ENCODE results near the gene CRLF2.
A peak's percentile ranks its signal among the peaks of the same experiment; 100 is the strongest.

CRLF2 gene

DNA sequence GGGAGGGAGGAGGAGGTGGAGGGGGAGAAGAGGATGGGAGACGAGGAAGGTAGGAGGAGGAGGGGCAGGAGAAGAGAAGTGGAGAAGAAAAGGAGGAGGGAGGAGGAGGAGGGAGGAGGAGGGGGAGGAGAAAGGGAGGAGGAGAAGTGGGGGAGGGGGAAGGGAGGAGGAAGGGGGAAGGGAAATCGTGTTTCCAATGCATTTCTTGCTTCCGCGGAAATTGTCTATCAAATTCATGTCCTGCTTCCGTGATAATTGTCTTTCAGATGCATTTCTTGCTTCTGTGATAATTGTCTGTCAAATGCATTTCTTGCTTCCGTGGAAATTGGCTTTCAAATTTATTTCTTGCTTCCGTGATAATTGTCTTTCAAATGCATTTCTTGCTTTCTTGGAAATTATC lies 43.3 kb downstream of the CRLF2 start:
- DNase-seq (ENCODE audit: low spot score): no peak
- TF ChIP-seq, protein P1, sequence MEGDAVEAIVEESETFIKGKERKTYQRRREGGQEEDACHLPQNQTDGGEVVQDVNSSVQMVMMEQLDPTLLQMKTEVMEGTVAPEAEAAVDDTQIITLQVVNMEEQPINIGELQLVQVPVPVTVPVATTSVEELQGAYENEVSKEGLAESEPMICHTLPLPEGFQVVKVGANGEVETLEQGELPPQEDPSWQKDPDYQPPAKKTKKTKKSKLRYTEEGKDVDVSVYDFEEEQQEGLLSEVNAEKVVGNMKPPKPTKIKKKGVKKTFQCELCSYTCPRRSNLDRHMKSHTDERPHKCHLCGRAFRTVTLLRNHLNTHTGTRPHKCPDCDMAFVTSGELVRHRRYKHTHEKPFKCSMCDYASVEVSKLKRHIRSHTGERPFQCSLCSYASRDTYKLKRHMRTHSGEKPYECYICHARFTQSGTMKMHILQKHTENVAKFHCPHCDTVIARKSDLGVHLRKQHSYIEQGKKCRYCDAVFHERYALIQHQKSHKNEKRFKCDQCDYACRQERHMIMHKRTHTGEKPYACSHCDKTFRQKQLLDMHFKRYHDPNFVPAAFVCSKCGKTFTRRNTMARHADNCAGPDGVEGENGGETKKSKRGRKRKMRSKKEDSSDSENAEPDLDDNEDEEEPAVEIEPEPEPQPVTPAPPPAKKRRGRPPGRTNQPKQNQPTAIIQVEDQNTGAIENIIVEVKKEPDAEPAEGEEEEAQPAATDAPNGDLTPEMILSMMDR (IDR thresholded peaks at IDR 0.05; ENCODE audit: extremely low read depth, missing control alignments): no peak

DNA sequence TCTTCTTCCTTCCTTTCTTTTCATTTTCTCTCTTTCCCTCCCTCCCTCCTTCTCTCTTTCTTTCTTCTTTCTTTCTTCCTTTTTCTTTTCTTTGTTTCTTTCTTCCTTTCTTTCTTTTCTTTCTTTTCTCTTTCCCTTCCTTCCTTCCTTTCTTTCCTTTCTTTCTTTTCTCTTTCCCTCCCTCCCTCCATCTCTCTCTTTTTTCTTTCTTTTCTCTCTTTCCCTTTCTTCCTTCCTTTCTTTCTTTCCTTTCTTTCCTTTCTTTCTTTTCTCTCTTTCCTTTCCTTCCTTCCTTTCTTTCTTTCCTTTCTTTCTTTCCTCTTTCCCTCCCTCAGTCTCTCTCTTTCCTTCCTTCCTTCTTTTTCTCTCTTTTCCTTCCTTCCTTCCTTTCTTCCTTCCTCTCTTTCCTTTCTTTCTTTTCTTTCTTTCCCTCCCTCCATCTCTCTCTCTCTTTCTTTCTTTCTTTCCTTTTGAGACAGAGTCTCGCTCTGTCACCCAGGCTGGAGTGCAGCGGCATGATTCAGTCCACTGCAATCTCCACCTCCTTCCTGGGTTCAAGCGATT lies 44.4 kb downstream of the CRLF2 start:
- DNase-seq (ENCODE audit: low spot score): no peak
- TF ChIP-seq, protein P1 (IDR thresholded peaks at IDR 0.05; ENCODE audit: extremely low read depth, missing control alignments): no peak

DNA sequence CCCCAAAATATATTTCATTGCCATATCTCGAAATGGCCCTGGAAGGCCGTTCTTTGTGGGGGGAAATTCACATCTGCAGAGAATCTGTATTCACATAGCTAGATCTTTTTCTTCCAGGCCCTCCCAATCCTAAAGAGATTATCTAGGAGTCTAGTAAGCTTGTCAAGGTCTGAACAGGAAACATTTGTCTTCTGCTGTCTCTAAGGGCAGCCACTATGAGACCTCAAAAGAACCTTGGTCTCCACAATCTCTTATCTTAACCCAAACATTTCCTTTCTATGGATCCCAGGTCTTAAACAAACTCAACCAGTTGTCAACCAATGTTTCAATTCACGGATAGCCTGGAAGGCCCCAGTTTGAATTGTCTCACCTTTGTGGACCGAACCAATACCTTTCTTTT lies 45.0 kb downstream of the CRLF2 start:
- DNase-seq (ENCODE audit: low spot score): no peak
- TF ChIP-seq, protein P1 (IDR thresholded peaks at IDR 0.05; ENCODE audit: extremely low read depth, missing control alignments): no peak

DNA sequence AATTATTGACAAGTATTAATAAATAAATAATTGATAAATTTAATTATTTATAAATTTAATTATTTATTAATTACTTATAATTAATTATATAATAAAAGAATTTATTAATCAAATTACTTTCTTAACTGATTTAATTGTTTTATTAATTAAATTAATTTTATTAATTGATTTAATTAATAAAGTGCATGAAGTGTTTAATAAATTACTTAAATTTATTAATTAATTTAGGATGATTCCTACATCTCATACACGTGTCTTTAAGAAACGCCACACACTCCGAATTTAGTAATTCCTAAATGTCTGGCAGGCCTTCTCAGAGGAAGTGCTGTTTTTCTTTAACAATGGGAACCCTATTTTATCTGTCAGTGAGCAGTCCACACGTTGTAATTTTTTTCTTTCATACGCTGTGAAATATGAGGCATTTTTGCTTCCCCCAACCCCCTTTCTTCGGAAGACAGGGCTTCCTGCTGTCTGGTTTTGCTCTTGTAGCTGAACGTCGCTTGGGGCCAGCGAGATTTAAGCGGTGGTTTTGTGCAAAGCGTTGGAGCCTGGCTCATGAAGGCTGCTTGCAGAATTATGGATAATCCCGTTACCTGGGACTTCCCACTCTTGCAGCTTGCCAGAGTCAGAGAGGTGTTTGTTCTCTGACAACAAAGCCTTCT lies 46.8 kb downstream of the CRLF2 start:
- TF ChIP-seq, protein P1 (IDR thresholded peaks at IDR 0.05; ENCODE audit: extremely low read depth, missing control alignments): no peak
- DNase-seq (ENCODE audit: low spot score): peak; percentile 34

DNA sequence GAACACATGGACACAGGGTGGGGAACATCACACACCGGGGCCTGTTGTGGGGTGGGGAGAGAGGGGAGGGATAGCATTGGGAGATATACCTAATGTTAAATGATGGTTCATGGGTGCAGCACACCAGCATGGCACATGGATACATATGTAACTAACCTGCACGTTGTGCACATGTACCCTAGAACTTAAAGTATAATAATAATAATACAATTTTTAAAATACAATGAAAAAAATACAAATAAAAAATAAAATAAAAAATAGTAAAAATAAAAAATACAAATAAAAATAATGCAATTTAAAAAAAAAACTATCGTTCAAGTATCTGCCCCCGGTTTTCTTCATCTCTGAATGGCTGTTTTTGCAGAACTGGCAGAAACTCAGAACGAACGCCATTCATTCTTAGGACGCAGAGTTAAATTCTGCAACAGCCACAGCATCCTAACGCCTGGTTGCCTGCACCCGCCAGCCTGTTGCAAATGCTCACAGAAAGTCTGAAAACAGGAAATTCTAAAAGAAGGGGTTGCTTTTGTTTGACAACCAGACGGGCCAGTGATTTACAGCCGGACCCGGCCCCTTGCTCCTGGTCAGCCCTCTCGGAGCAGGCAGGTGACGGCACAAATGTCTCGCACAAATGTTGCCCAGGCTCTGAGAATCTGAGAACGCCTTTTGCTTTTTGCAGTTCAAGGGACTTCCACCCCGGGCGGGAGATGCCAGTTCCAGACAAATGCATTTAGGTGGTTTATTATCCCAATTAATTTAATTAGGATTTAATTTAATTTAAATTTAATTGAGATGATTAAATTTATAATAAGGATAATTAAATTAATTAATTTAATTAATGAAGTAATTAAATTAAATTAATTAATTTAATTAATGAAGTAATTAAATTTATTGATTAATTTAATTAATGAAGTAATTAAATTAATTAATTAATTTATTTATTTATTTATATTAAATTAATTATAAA lies 47.8 kb downstream of the CRLF2 start:
- TF ChIP-seq, protein P1 (IDR thresholded peaks at IDR 0.05; ENCODE audit: extremely low read depth, missing control alignments): no peak
- peak; percentile 48 for DNase-seq (ENCODE audit: low spot score)

DNA sequence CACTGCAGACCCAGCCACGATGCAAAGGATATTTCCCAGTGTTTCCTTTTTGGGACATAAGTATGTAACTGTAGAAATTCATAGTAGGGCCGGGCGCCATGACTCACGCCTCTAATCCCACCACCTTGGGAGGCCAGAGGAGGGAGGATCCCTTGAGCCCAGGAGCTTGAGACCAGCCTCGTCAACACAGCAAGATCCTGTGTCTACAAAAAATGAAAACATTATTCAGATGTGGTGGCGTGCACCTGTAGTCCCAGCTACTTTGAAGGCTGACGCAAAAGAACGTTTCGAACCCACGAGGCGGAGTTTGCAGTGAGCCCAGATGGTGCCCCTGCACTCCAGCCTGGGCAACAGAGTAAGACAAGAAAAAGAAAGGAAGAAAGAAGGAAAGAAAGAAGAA lies 49.2 kb downstream of the CRLF2 start:
- TF ChIP-seq, protein P1 (IDR thresholded peaks at IDR 0.05; ENCODE audit: extremely low read depth, missing control alignments): no peak
- no peak for DNase-seq (ENCODE audit: low spot score)
